HCT116 (cell line): ENCODE measurements around the gene EEFSEC. TPM values are rescaled to one million over a fixed set of nuclear protein-coding genes. Genes with fewer than 3 reads are reported as not detected.

Experiments used
- ATAC-seq: fragments of 200-7000 bp; cut with Tn5 transposase; 2 replicates; pipeline ENCODE4 v1.9.1; 2020; ENCODE audit warnings: mild to moderate bottlenecking, moderate library complexity
- BruUV-seq: library from RNA; stranded (reverse); fragments of 400-500 nt; replicated peaks from 2 replicates; lab custom pipeline; 2021; lab: Mats Ljungman, UMichigan
- CTCF ChIA-PET: fragments of 300-600 bp; sonication (Branson Sonifier 250); formaldehyde crosslinking; loops from one replicate; lab custom pipeline; 2021; ENCODE audit warnings: antibody characterized with exemption; lab: Charles Lee
- POLR2A ChIA-PET: fragments of 300-600, 350-600 bp; sonication (Branson Sonifier 250); formaldehyde crosslinking; loops from one replicate; lab custom pipeline; 2021; ENCODE audit warnings: antibody characterized with exemption; lab: Charles Lee
- RAD21 ChIA-PET, 2 experiments: fragments of 300-600 bp; sonication (Branson Sonifier 250); formaldehyde crosslinking; loops; one replicate each; lab custom pipeline; 2023; ENCODE audit warnings: low total read pairs in 2 of 2; ENCODE audit not compliant: uncharacterized antibody in 2 of 2, unreplicated experiment in 2 of 2, low non-redundant PET in 1 of 2; lab: Charles Lee
- DNase-seq: peaks from one replicate; pipeline ENCODE4 v3.0.0-alpha.2; 2010; ENCODE audit warnings: low read depth, low spot score
- H2AFZ ChIP-seq: fragments of 200-600 bp; shearing (Covaris generic), sonication (generic); 2 replicates; pipeline ENCODE4 v1.6.1; 2017; ENCODE audit warnings: low read depth, mixed run types, mixed read lengths, antibody characterized with exemption, low read length; ENCODE audit not compliant: poor library complexity, severe bottlenecking
- H3K27ac ChIP-seq: 2 replicates; pipeline ENCODE4 v1.5.1; 2012; ENCODE audit warnings: low read depth, low read length
- H3K27me3 ChIP-seq: fragments of 200-600 bp; sonication (generic); 2 replicates; pipeline ENCODE4 v1.6.1; 2016; ENCODE audit warnings: mixed run types, low read length, mixed read lengths; ENCODE audit not compliant: insufficient read depth
- H3K36me3 ChIP-seq, 2 experiments: fragments of 200-500 bp in 1 of 2; fragments of 200-600 bp in 1 of 2; sonication (Bioruptor generic) in 1 of 2; sonication (generic) in 1 of 2; 2 replicates each; pipeline versions ENCODE4 v1.5.1 to v1.6.1; 2014 to 2016; ENCODE audit warnings: low read length in 2 of 2, inconsistent platforms in 1 of 2, mixed read lengths in 1 of 2, mixed run types in 1 of 2; ENCODE audit not compliant: insufficient read depth in 2 of 2, control insufficient read depth in 1 of 2
- H3K4me1 ChIP-seq, 2 experiments: fragments of 200-600 bp in 1 of 2; sonication (generic) in 1 of 2; 2 replicates each; pipeline versions ENCODE4 v1.5.1 to v1.6.1; 2012 to 2017; ENCODE audit warnings: low read length in 2 of 2, inconsistent platforms in 1 of 2, mild to moderate bottlenecking in 1 of 2, mixed read lengths in 1 of 2, mixed run types in 1 of 2, moderate library complexity in 1 of 2; ENCODE audit not compliant: insufficient read depth in 2 of 2, control insufficient read depth in 1 of 2
- H3K4me2 ChIP-seq: fragments of 200-600 bp; sonication (generic); 2 replicates; pipeline ENCODE4 v1.6.1; 2017; ENCODE audit warnings: mixed run types, low read length, mixed read lengths
- H3K4me3 ChIP-seq, 2 experiments: fragments of 200-600 bp in 1 of 2; sonication (generic) in 1 of 2; replicated peaks in 1 of 2; 2 replicates each; pipeline ENCODE4 v1.5.1; 2011 to 2016; ENCODE audit warnings: low read length in 2 of 2, control low read depth in 1 of 2, low read depth in 1 of 2, mild to moderate bottlenecking in 1 of 2, mixed read lengths in 1 of 2, mixed run types in 1 of 2
- H3K79me2 ChIP-seq: fragments of 200-600 bp; sonication (generic); 2 replicates; pipeline ENCODE4 v1.6.1; 2017; ENCODE audit warnings: mild to moderate bottlenecking, mixed run types, low read length, moderate library complexity, mixed read lengths; ENCODE audit not compliant: insufficient read depth
- H3K9ac ChIP-seq: fragments of 200-600 bp; sonication (generic); 2 replicates; pipeline ENCODE4 v1.6.1; 2016; ENCODE audit warnings: low read length, mixed read lengths
- H3K9me2 ChIP-seq: fragments of 200-600 bp; sonication (generic), shearing (Covaris generic); 2 replicates; pipeline ENCODE4 v1.6.1; 2017; ENCODE audit warnings: mixed run types, mild to moderate bottlenecking, moderate library complexity; ENCODE audit not compliant: insufficient read depth
- H3K9me3 ChIP-seq, 2 experiments: fragments of 200-500 bp in 1 of 2; fragments of 200-600 bp in 1 of 2; sonication (Bioruptor generic) in 1 of 2; sonication (generic) in 1 of 2; 2 replicates each; pipeline ENCODE4 v1.6.1; 2014 to 2017; ENCODE audit warnings: low read length in 2 of 2, mixed read lengths in 2 of 2, inconsistent platforms in 1 of 2, low read depth in 1 of 2, mild to moderate bottlenecking in 1 of 2, mixed run types in 1 of 2, moderate library complexity in 1 of 2; ENCODE audit not compliant: control insufficient read depth in 1 of 2, insufficient read depth in 1 of 2
- H4K20me1 ChIP-seq: fragments of 200-600 bp; sonication (generic), shearing (Covaris generic); 2 replicates; pipeline ENCODE4 v1.6.1; 2017; ENCODE audit warnings: mixed run types, mild to moderate bottlenecking, moderate library complexity; ENCODE audit not compliant: insufficient read depth
- EGR1 ChIP-seq: IDR thresholded peaks from 2 replicates; pipeline ENCODE4 v1.6.1; 2012; ENCODE audit warnings: low read depth
- ELF1 ChIP-seq: IDR thresholded peaks from 2 replicates; pipeline ENCODE4 v1.6.1; 2012; ENCODE audit warnings: low read depth, borderline replicate concordance
- JUND ChIP-seq: IDR thresholded peaks from 2 replicates; pipeline ENCODE4 v1.6.1; 2012
- POLR2A ChIP-seq: IDR thresholded peaks from 2 replicates; pipeline ENCODE4 v1.7.0; 2011; ENCODE audit warnings: borderline replicate concordance; ENCODE audit not compliant: insufficient read depth, insufficient read length; ENCODE audit errors: extremely low read depth
- POLR2AphosphoS5 ChIP-seq: IDR thresholded peaks from 2 replicates; pipeline ENCODE4 v1.6.1; 2011; ENCODE audit warnings: mild to moderate bottlenecking, low read depth, low read length, moderate library complexity
- RAD21 ChIP-seq: IDR thresholded peaks from 2 replicates; pipeline ENCODE4 v1.6.1; 2012; ENCODE audit warnings: low read depth, mild to moderate bottlenecking
- SIN3A ChIP-seq: IDR thresholded peaks from 2 replicates; pipeline ENCODE4 v1.6.1; 2012; ENCODE audit warnings: low read depth
- SRF ChIP-seq: IDR thresholded peaks from 2 replicates; pipeline ENCODE4 v1.6.1; 2012; ENCODE audit warnings: low read depth
- ZBTB33 ChIP-seq: IDR thresholded peaks from 2 replicates; pipeline ENCODE4 v1.6.1; 2011; ENCODE audit warnings: mild to moderate bottlenecking, low read length, moderate library complexity; ENCODE audit not compliant: insufficient replicate concordance; ENCODE audit errors: extremely low read depth
- ZFX ChIP-seq: fragments of 450-650 bp; IDR thresholded peaks from 2 replicates; pipeline ENCODE4 v1.6.1; 2017
- ZNF274 ChIP-seq: fragments of 200-500 bp; sonication (Bioruptor generic); IDR thresholded peaks from 2 replicates; pipeline ENCODE4 v1.6.1; 2014; ENCODE audit warnings: mild to moderate bottlenecking, low read depth, low read length, inconsistent platforms
- intact Hi-C: fragments of 100-400 bp; cut with micrococcal nuclease; formaldehyde crosslinking; loops from 2 replicates; pipeline ENCODE4 v1.10.0; 2022
- total RNA-seq: library from RNA; stranded (reverse); gene quantifications from one replicate; pipeline ENCODE4 v1.2.1, GENCODE V29; 2021; ENCODE audit not compliant: unreplicated experiment

EEFSEC gene
- total RNA-seq, 1 experiment from 2014 or later, result 16.1 TPM

- TF ChIP-seq POLR2A (no peak), JUND (no peak), ZFX (no peak), ZBTB33 (no peak), RAD21 (no peak), ELF1 (no peak), EGR1 (no peak)
Measured at GRCh38 chr3:128439226-128439625, 285.9 kb downstream of the EEFSEC start (continued).

DNA sequence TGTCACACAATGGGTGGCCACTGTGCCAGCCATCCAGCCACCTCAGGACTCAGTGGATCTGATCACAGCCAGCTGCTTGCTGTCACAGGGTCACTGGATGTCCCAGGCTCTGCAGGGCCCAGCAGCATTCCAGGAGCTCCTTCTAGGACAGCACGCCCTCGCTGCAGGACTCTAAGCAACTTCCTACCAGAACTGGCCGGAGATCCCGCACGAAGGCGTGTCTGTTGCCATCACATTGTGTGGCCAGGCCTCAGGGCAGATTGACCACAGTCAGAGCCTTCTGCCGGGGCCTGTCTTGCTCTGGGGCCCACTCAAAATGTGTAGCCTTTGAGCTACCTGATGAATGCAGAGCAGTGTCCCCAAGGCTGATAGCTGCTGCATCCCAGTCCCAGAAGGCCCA, 288.8 kb downstream of the EEFSEC start:
- DNase-seq (no peak), ATAC-seq (no peak)
- RAD21 ChIA-PET, result no interaction called here
- Histone ChIP-seq H3K9me2 (no peaks in the 10 kb centered on the region), H3K4me3 (no peak overlapping the region), H4K20me1 (no peaks in the 10 kb centered on the region), H3K79me2 (no peaks in the 10 kb centered on the region), H3K27ac (no peak overlapping the region), H2AFZ (no peak overlapping the region), H3K4me2 (no peak overlapping the region), H3K9me3 (no peaks in the 10 kb centered on the region; a peak in 1 of 4 replicates), H3K36me3 (no peaks in the 10 kb centered on the region), H3K9ac (no peak overlapping the region), H3K4me1 (peaks cover 0 to 5% of the 10 kb centered on the region in 2 experiments; a peak in 1 of 4 replicates), H3K27me3 (no peaks in the 10 kb centered on the region)
- CTCF ChIA-PET, result no interaction called here
- POLR2A ChIA-PET, result no interaction called here
- no TSS peak for BruUV-seq
- intact Hi-C loops, result no loop called here
- TF ChIP-seq ZNF274 (no peak), SRF (no peak), SIN3A (no peak), POLR2AphosphoS5 (no peak)
